Measurements from ENCODE around the gene DDOST.

DNA sequence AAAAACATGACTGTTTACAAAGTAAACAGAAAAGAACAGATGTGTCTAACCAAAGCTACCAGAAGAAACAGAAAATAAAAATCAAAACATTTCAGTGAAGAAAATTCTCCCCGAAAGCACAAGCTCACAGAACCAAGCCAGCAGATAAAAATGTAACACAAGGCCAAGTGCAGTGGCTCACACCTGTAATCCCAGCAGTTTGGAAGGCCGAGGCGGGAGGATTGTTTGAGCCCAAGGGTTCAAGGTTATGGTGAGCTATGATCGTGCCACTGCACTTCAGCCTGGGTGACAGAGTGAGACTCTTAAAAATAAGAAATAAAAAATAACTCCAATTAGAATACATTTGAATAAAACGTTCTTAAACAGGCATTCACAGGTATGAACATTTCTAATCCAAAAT lies 19.1 kb upstream of the DDOST start:
- TF ChIP-seq REST (IDR thresholded peaks at IDR 0.05) (no peak), RFX5 (IDR thresholded peaks at IDR 0.05) (no peak), NPAS2 (CRISPR knock-in tag; IDR thresholded peaks at IDR 0.05; ENCODE audit: borderline replicate concordance) (no peak), POLR2A (IDR thresholded peaks at IDR 0.05; ENCODE audit: low read length) (no peak), RCOR1 (IDR thresholded peaks at IDR 0.05; ENCODE audit: low read depth, low read length) (no peak), EP300 (IDR thresholded peaks at IDR 0.05) (no peak), JUNB (IDR thresholded peaks at IDR 0.05) (no peak), SMC3 (IDR thresholded peaks at IDR 0.05) (no peak), HEYL (CRISPR knock-in tag; IDR thresholded peaks at IDR 0.05) (no peak), BHLHE40 (IDR thresholded peaks at IDR 0.05; ENCODE audit: low read depth, low read length) (no peak)
- TF ChIP-seq, protein P1, sequence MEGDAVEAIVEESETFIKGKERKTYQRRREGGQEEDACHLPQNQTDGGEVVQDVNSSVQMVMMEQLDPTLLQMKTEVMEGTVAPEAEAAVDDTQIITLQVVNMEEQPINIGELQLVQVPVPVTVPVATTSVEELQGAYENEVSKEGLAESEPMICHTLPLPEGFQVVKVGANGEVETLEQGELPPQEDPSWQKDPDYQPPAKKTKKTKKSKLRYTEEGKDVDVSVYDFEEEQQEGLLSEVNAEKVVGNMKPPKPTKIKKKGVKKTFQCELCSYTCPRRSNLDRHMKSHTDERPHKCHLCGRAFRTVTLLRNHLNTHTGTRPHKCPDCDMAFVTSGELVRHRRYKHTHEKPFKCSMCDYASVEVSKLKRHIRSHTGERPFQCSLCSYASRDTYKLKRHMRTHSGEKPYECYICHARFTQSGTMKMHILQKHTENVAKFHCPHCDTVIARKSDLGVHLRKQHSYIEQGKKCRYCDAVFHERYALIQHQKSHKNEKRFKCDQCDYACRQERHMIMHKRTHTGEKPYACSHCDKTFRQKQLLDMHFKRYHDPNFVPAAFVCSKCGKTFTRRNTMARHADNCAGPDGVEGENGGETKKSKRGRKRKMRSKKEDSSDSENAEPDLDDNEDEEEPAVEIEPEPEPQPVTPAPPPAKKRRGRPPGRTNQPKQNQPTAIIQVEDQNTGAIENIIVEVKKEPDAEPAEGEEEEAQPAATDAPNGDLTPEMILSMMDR (IDR thresholded peaks at IDR 0.05) = no peak

All from A549 (cell line).